Measurements from ENCODE around the gene TXK.
"Not testable (repeated sequence)": the region's sequence is repeated elsewhere in the genome, so short reads cannot be mapped to it uniquely, and the experiment has no call there.

TXK gene

GRCh38 chr4:48134081-48134480 is at the start of gene TXK:
TXK (minus strand) TSS chr4:48134250; CDS start chr4:48134170, 80 bp downstream.
- peak; percentile 55 to 62 for ATAC-seq

GRCh38 chr4:48180234-48180633 is 46.2 kb upstream of the TXK start:
- no peak for ATAC-seq

DNA sequence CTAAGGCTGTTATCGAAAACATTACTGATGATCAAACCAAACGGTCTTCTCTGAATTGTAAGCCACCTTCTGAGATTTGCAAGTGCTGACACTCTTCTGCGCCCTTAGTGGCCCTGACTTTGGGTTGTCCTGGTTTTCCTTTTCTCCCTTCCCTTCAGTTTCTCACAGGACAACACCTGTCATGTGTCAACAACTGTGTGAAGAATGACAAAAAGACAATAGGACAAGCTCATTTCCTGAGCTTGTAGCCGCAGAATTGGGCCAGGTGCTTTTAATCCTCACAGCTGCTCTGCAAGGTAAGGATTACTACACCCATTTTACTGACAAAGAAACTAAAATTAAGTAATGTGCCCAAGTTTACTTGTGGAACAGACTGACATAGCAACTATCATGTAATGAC is 44.9 kb upstream of the TXK start:
- ATAC-seq = no peak

- peak in 1 of 2 donors; percentile 48 for ATAC-seq
Observed at GRCh38 chr4:48175806-48176205, 41.8 kb upstream of the TXK start.

DNA sequence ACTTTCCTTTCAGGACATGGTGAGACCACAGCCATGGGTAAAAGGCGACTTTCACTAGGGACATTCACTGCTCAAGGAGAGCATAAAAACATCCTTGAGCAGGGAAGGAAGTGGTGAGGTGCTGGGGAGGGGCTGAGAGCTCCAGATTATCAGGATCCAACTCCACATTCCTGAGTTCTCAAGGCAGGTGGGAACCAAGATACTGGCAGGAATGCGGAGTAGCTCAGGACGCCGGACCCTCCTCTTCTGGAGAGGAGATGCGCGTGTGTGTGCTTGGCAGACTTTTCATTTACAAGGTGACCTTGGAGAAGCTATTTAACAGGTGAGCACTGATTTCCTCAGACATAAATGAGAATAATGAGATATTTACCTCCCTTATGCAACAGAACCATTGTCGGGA is 41.3 kb upstream of the TXK start:
- ATAC-seq = no peak

DNA sequence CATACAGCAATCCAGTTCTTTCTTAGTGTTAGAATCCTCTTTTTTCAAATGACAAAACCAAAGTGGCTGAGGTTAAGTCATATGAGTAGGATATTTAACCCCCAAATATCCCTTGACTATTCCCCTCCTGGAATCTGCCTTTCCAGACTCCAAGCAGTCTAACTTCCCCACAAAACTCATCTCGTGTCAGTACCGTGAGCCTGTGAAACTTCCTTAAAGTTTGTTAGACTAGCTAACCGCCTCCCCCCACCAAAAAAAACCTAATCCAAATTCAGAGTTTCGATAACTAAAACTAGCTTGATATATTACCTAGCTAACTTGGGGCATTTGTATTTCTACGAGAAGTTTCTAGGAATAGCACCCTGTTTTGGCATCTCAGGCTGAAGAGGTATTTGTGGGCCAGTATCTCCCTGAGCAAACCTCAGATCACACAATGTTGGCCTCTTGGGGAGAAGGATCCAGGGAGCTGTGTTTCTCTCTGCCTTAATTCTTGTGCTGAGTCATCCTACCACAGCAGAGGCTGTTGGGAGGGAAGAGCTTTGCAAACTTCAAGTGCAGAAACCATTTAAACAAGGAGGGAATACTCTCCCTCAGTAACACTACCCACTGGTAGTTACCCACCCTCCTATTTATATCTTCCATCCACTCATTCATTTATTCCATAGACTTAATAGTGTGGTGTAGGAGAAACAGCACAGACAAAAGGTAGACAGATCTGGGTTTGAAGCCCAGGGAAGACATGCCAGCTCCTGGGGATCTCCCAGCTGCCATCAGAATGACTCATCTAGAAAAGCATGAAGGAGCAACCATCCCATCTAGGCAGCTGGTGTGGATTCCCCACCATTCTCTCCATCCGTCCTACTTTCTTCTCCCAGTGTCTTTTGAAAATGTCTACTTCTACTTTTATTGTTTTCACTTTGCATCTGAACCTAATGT is 39.3 kb upstream of the TXK start:
- ATAC-seq = peak in 1 of 2 donors; percentile 48

- ATAC-seq = no peak
Observed at GRCh38 chr4:48172651-48173050, 38.6 kb upstream of the TXK start.

GRCh38 chr4:48169636-48170035 is 35.6 kb upstream of the TXK start:
- ATAC-seq = no peak

- peak; percentile 75 to 80 for ATAC-seq
Observed at GRCh38 chr4:48167538-48168263, 33.7 kb upstream of the TXK start.

- not testable (repeated sequence) for ATAC-seq
Observed at GRCh38 chr4:48164561-48164960, 30.5 kb upstream of the TXK start.

DNA sequence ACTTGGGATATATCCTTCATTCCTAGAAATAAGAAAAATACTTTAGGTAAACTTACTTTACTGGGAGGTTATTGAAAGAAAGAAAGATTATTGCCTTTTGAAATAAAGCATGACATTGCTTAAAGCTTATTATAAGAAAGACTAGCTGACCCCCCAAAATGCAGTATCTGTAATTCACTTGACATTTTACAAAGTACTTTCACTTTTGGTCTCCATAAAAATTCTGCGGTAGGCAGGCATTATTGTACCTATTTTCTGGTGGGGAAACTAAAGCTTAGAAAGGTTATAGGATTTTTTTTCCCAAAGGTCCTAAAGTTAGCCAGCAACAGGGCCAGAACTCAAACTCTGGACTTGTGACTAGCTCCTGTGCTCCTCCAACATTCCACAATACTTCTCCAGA is 29.7 kb upstream of the TXK start:
- no peak for ATAC-seq

DNA sequence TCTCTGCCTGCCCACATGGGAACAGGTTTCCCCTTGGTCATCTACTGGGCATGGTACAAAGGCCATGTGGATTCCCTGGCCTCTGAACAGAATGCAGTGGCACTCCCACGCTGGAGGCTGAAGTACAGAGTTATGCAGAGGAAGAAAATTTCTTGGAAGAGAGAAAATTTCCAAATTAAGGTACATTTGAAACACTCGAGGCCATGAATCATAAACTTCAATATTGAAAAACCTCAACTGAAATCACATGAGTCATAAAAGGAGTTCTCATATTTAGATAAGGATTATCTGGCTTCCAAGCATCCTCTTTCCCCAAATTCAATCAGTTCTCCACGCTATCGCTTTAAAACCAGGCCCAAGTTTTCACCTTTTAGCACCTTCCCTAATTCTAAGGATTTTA is 28.1 kb upstream of the TXK start:
- no peak for ATAC-seq

DNA sequence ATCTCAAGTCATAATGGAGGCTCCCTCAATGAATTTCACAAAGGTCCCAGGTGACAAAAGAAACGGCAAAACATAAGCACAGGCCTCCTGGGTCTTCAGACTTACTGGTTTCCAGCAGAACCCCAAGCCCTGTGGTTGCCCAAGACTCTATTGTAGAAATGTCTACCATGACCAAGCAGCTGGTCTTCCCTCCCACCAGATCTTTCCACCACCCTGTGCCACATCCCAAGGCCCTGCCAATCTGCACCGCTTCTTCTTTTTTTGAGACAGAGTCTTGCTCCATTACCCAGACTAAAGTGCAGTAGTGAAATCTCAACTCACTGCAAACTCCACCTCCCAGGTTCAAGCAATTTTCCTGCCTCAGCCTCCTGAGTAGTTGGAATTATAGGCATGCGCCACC is 23.2 kb upstream of the TXK start:
- no peak for ATAC-seq

GRCh38 chr4:48156423-48156822 is 22.4 kb upstream of the TXK start:
- ATAC-seq = no peak

GRCh38 chr4:48153791-48154550 is 19.9 kb upstream of the TXK start:
- ATAC-seq = peak; percentile 32 to 48

DNA sequence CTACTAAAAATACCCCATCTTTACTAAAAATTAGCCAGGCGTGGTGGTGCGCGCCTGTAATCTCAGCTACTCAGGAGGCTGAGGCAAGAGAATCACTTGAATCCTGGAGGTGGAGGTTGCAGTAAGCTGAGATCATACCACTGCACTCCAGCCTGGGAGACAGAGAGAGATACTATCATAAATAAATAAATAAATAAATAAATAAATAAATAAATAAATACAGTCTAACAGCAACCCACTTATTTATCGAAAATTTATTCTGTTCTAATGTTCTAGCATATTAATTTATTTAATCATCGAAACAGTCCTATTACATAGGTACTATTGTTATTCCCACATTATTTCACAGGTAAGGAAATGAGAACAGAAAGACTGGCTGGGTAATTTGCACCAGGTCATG is 18.2 kb upstream of the TXK start:
- no peak for ATAC-seq

DNA sequence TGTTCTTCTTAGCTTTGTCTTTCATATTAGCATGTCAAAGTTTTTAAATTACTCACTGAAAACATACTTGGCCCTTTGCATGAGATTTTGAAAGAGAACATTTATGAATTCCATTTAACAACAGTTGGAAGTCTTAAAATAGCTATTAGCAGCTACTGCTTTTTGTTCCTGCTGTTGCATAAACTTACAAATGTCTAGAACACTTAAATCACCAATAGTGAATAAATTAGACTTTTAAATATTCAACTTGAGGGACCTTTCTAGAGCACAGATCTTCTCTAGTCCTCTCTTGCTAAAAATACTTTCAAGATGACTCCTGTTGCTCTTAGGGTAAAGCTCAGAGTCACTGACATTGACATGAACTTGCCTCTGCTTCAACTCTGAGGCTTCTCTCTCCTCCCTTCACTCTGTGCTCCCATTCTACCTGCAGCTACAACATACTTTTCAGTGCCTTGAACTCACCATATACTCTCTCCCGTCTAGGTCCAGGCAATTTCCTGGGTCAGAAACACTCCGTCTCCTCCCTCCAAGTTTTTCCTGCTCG is 15.8 kb upstream of the TXK start:
- no peak for ATAC-seq

DNA sequence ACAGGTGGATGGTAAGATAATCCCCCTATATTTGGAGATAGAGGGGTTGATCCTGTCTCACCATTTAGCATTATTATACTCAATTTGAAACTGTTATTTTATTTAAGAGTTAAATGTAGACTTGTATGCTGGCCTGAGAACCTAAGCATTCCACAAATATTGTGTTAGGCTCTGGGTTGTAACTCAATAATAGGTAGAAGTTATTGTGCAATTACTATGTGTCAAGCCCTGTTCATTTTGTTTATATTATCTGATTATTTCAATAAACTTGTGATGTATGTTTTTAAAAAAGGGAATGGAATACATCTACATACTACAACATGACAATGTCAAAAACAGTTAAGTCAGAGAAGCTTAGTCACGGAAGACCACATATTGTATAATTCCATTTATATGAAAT is 13.6 kb upstream of the TXK start:
- ATAC-seq = no peak

DNA sequence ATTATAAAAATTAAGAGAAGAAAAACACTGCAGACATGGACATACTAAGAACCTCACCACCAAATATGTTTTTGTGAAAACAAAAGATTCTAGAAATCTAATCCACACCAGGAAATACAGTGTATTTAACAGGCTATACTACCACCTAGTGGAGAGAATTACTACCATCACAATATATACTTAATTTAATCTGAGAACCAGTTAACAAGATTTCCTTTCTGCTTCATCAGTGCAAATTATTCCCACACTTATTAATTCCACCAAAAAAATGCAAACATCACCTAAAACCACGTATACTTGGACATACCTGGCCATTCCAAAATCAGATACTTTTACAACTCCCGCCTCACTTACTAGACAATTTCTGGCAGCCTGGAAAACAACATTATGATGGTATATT is 7.0 kb upstream of the TXK start:
- ATAC-seq = peak; percentile 39 to 43

GRCh38 chr4:48139691-48140090 is 5.6 kb upstream of the TXK start:
- ATAC-seq = no peak

- ATAC-seq = peak; percentile 27 to 35
Observed at GRCh38 chr4:48138936-48139335, 4.9 kb upstream of the TXK start.

- no peak for ATAC-seq
Observed at GRCh38 chr4:48138511-48138910, 4.5 kb upstream of the TXK start.

DNA sequence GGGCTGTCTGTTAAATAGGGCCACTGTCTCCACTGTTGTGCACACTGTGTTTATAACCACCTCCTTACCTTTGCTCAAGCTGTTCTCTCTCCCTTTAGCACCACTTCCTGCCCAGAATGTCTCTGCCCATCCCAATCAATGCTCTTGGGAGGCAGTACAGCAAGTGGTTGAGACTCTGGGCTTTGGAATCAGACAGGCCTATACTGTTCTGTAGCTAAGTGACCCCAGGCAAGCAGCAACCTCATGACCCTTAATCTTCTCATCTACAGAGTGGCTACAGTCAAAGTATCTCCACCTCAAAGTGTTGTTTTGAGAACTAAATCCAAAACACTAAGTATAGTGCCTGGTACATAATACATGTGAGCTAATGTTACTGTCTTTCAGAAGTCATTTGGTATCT is 3.8 kb upstream of the TXK start:
- ATAC-seq = no peak
